Tibial artery (tissue), 4 donors: ENCODE results near the gene AQP7.
"Not testable (repeated sequence)": the region's sequence is repeated elsewhere in the genome, so short reads cannot be mapped to it uniquely, and the experiment has no call there.

ENCODE experiments used
- DNase-seq, 2 donors: peaks; one replicate each; pipeline ENCODE4 v3.0.0-alpha.2; 2019
- H3K27ac ChIP-seq, 2 donors: fragments of 200-600 bp; sonication (generic) in 1 of 2; 1 replicate in 1 of 2; 2 replicates in 1 of 2; pipeline ENCODE4 v1.5.1; 2018 to 2019; ENCODE audit warnings: mild to moderate bottlenecking in 1 of 2
- H3K27me3 ChIP-seq, 2 donors: fragments of 200-600 bp; sonication (generic) in 1 of 2; one replicate each; pipeline versions ENCODE4 v1.5.1 to v1.6.0; 2016 to 2019
- H3K36me3 ChIP-seq, 3 donors: fragments of 200-600 bp; sonication (generic) in 2 of 3; one replicate each; pipeline ENCODE4 v1.5.1; 2016 to 2019; ENCODE audit warnings: mild to moderate bottlenecking in 2 of 3
- H3K4me1 ChIP-seq, 4 donors: fragments of 200-600 bp; sonication (generic) in 2 of 4; 1 replicate in 3 of 4; 2 replicates in 1 of 4; pipeline ENCODE4 v1.5.1; 2016 to 2019
- H3K4me3 ChIP-seq, 2 donors: fragments of 200-600 bp; sonication (generic) in 1 of 2; 1 replicate in 1 of 2; 2 replicates in 1 of 2; pipeline ENCODE4 v1.5.1; 2018 to 2019; ENCODE audit warnings: mild to moderate bottlenecking in 2 of 2
- H3K9me3 ChIP-seq, 3 donors: fragments of 200-600 bp; sonication (generic) in 1 of 3; one replicate each; pipeline ENCODE4 v1.5.1; 2016 to 2019
- CTCF ChIP-seq, 2 experiments: fragments of 200-600 bp in 1 of 2; fragments of 450-650 bp in 1 of 2; IDR thresholded peaks; one replicate each; pipeline ENCODE4 v1.5.1; 2017 to 2019; ENCODE audit warnings: antibody characterized with exemption in 2 of 2, mild to moderate bottlenecking in 1 of 2, moderate library complexity in 1 of 2
- intact Hi-C: fragments of 100-400 bp; cut with DNase I; formaldehyde crosslinking; loops from one replicate; pipeline ENCODE4 v1.15.0; 2023; ENCODE audit warnings: low total_unique reads

The AQP7 gene

GRCh38 chr9:33431420-33431819, 29.1 kb upstream of the AQP7 start:
- Histone ChIP-seq H3K27ac (no peak overlapping the region), H3K27me3 (peaks cover 0 to 18% of the 10 kb centered on the region in 2 donors), H3K9me3 (no peaks in the 10 kb centered on the region), H3K4me1 (no peaks in the 10 kb centered on the region), H3K36me3 (no peaks in the 10 kb centered on the region), H3K4me3 (no peak overlapping the region)
- intact Hi-C loops, result no loop called here
- no peak for TF ChIP-seq CTCF (IDR thresholded peaks at IDR 0.05)
- DNase-seq, result no peak

- no peak overlapping the region for H3K27ac ChIP-seq
- H3K4me1 ChIP-seq, result no peaks in the 10 kb centered on the region
- intact Hi-C loops, result no loop called here
- DNase-seq, result no peak
- no peaks in the 10 kb centered on the region for H3K9me3 ChIP-seq
- no peaks in the 10 kb centered on the region for H3K36me3 ChIP-seq
- no peak overlapping the region for H3K4me3 ChIP-seq
- peaks cover 0 to 13% of the 10 kb centered on the region in 2 donors for H3K27me3 ChIP-seq
- TF ChIP-seq CTCF (IDR thresholded peaks at IDR 0.05), result no peak
Measured at GRCh38 chr9:33430942-33431341, 28.6 kb upstream of the AQP7 start.

- Histone ChIP-seq H3K9me3 (no peaks in the 10 kb centered on the region), H3K27me3 (no peaks in the 10 kb centered on the region), H3K4me1 (no peaks in the 10 kb centered on the region), H3K36me3 (no peaks in the 10 kb centered on the region), H3K4me3 (no peak overlapping the region), H3K27ac (no peak overlapping the region)
- no peak for DNase-seq
- TF ChIP-seq CTCF (IDR thresholded peaks at IDR 0.05), result no peak
- intact Hi-C loops, result no loop called here
Measured at GRCh38 chr9:33429256-33429985, 27.1 kb upstream of the AQP7 start.

- DNase-seq, result no peak
- no peaks in the 10 kb centered on the region for H3K4me1 ChIP-seq
- intact Hi-C loops, result no loop called here
Measured at GRCh38 chr9:33426843-33427293, 24.5 kb upstream of the AQP7 start.

GRCh38 chr9:33425128-33425533, 22.8 kb upstream of the AQP7 start:
- no peaks in the 10 kb centered on the region for H3K9me3 ChIP-seq
- no peak overlapping the region for H3K4me3 ChIP-seq
- TF ChIP-seq CTCF (IDR thresholded peaks at IDR 0.05), result no peak
- DNase-seq, result no peak
- no peaks in the 10 kb centered on the region for H3K4me1 ChIP-seq
- H3K27ac ChIP-seq, result no peak overlapping the region
- no peaks in the 10 kb centered on the region for H3K36me3 ChIP-seq
- H3K27me3 ChIP-seq, result no peaks in the 10 kb centered on the region
- intact Hi-C loops, result no loop called here

More at GRCh38 chr9:33426843-33427293, 24.5 kb upstream of the AQP7 start:
- Histone ChIP-seq H3K36me3 (no peaks in the 10 kb centered on the region), H3K4me3 (no peak overlapping the region), H3K27me3 (no peaks in the 10 kb centered on the region), H3K27ac (no peak overlapping the region), H3K9me3 (no peaks in the 10 kb centered on the region)
- no peak for TF ChIP-seq CTCF (IDR thresholded peaks at IDR 0.05)

GRCh38 chr9:33424492-33424891, 22.1 kb upstream of the AQP7 start:
- H3K36me3 ChIP-seq, intact Hi-C loops, H3K4me1 ChIP-seq, H3K27ac ChIP-seq, H3K27me3 ChIP-seq, DNase-seq, H3K4me3 ChIP-seq, H3K9me3 ChIP-seq: not testable (repeated sequence)

GRCh38 chr9:33424043-33424442, 21.7 kb upstream of the AQP7 start:
- H3K4me1 ChIP-seq, DNase-seq, H3K9me3 ChIP-seq, H3K27me3 ChIP-seq, H3K27ac ChIP-seq, intact Hi-C loops, H3K4me3 ChIP-seq, H3K36me3 ChIP-seq: not testable (repeated sequence)
